IMR-90 (cell line): ENCODE results near the gene DDX41. TPM values are rescaled to one million over a fixed set of nuclear protein-coding genes. Genes with fewer than 3 reads are reported as not detected.
A peak's percentile ranks its signal among the peaks of the same experiment; 100 is the strongest.

Experiments used
- ATAC-seq: fragments of 200-7000 bp; cut with Tn5 transposase; 2 replicates; pipeline ENCODE4 v1.9.1; 2020; ENCODE audit warnings: low read depth, mild to moderate bottlenecking, moderate library complexity
- BruUV-seq: library from RNA; stranded (reverse); fragments of 400-500 nt; replicated peaks from 2 replicates; lab custom pipeline; 2021; lab: Mats Ljungman, UMichigan
- CTCF ChIA-PET: fragments of 300-600 bp; formaldehyde crosslinking; extraction: SDS; loops from one replicate; lab custom pipeline; 2021; ENCODE audit warnings: antibody characterized with exemption; lab: Yijun Ruan, JAX
- POLR2A ChIA-PET: fragments of 300-600 bp; sonication (Branson Sonifier 250); formaldehyde crosslinking; loops from one replicate; lab custom pipeline; 2022; ENCODE audit warnings: antibody characterized with exemption; ENCODE audit not compliant: unreplicated experiment; lab: Charles Lee
- DNase-seq: peaks from one replicate; pipeline ENCODE4 v3.0.0; 2013
- H2AFZ ChIP-seq: replicated peaks from 2 replicates; pipeline ENCODE3; 2013; ENCODE audit warnings: low read length, mild to moderate bottlenecking; ENCODE audit not compliant: poor library complexity
- H2AK5ac ChIP-seq: 2 replicates; pipeline ENCODE4 v1.6.1; 2013; ENCODE audit warnings: low read depth, low read length, inconsistent platforms
- H2AK9ac ChIP-seq: replicated peaks from 2 replicates; pipeline ENCODE3; 2013; ENCODE audit warnings: mild to moderate bottlenecking, low read depth, low read length, moderate library complexity; ENCODE audit not compliant: poor library complexity
- H2BK120ac ChIP-seq: 2 replicates; pipeline ENCODE4 v1.6.1; 2013; ENCODE audit warnings: low read depth, low read length, inconsistent platforms
- H2BK15ac ChIP-seq: 3 replicates; pipeline ENCODE4 v1.6.1; 2013; ENCODE audit warnings: low read depth, low read length, inconsistent platforms
- H2BK20ac ChIP-seq: 2 replicates; pipeline ENCODE4 v1.6.1; 2013; ENCODE audit warnings: low read depth, mild to moderate bottlenecking, inconsistent platforms, low read length, moderate library complexity
- H2BK5ac ChIP-seq: 2 replicates; pipeline ENCODE4 v1.6.1; 2013; ENCODE audit warnings: mild to moderate bottlenecking, low read depth, low read length, inconsistent platforms; ENCODE audit not compliant: poor library complexity, severe bottlenecking
- H3K14ac ChIP-seq: replicated peaks from 2 replicates; pipeline ENCODE4 v1.6.1; 2013; ENCODE audit warnings: low read depth, low read length, inconsistent platforms
- H3K18ac ChIP-seq: 2 replicates; pipeline ENCODE4 v1.6.1; 2013; ENCODE audit warnings: low read depth, low read length, control low read depth
- H3K23ac ChIP-seq: 2 replicates; pipeline ENCODE4 v1.6.1; 2013; ENCODE audit warnings: low read depth, low read length, inconsistent platforms
- H3K27ac ChIP-seq: 2 replicates; pipeline ENCODE4 v1.5.1; 2013; ENCODE audit warnings: mild to moderate bottlenecking, control low read depth, low read length; ENCODE audit not compliant: insufficient read depth
- H3K27me3 ChIP-seq: 2 replicates; pipeline ENCODE4 v1.6.1; 2013; ENCODE audit warnings: low read length; ENCODE audit not compliant: control insufficient read depth, insufficient read depth
- H3K36me3 ChIP-seq: 2 replicates; pipeline ENCODE4 v1.6.1; 2013; ENCODE audit warnings: low read length, mixed read lengths; ENCODE audit not compliant: control insufficient read depth, insufficient read depth
- H3K4ac ChIP-seq: 2 replicates; pipeline ENCODE4 v1.6.1; 2013; ENCODE audit warnings: low read depth, low read length, inconsistent platforms
- H3K4me1 ChIP-seq: 2 replicates; pipeline ENCODE4 v1.6.1; 2013; ENCODE audit warnings: low read length, mixed read lengths; ENCODE audit not compliant: control insufficient read depth, insufficient read depth
- H3K4me2 ChIP-seq: 2 replicates; pipeline ENCODE4 v1.6.1; 2013; ENCODE audit warnings: low read depth, mild to moderate bottlenecking, control low read depth, low read length, moderate library complexity
- H3K4me3 ChIP-seq: 2 replicates; pipeline ENCODE4 v1.5.1; 2013; ENCODE audit warnings: low read depth, mild to moderate bottlenecking, control low read depth, low read length, moderate library complexity; ENCODE audit not compliant: insufficient read depth
- H3K56ac ChIP-seq: 2 replicates; pipeline ENCODE4 v1.6.1; 2013; ENCODE audit warnings: low read length, inconsistent platforms; ENCODE audit not compliant: insufficient read depth; ENCODE audit errors: extremely low read depth
- H3K79me1 ChIP-seq, 2 experiments: 2 replicates each; pipeline ENCODE4 v1.6.1; 2013; ENCODE audit warnings: low read length in 2 of 2, inconsistent platforms in 1 of 2, low read depth in 1 of 2
- H3K9ac ChIP-seq: 2 replicates; pipeline ENCODE4 v1.6.1; 2013; ENCODE audit warnings: low read depth, low read length, control low read depth
- H3K9me1 ChIP-seq: 2 replicates; pipeline ENCODE4 v1.6.1; 2013; ENCODE audit warnings: low read length, inconsistent platforms; ENCODE audit not compliant: insufficient read depth
- H3K9me3 ChIP-seq: 2 replicates; pipeline ENCODE4 v1.6.1; 2013; ENCODE audit warnings: low read length; ENCODE audit not compliant: control insufficient read depth, insufficient read depth
- H4K20me1 ChIP-seq: 2 replicates; pipeline ENCODE4 v1.6.1; 2013; ENCODE audit warnings: low read length, inconsistent platforms; ENCODE audit not compliant: insufficient read depth
- H4K5ac ChIP-seq: 2 replicates; pipeline ENCODE4 v1.6.1; 2013; ENCODE audit warnings: mild to moderate bottlenecking, low read depth, low read length, control low read depth
- H4K8ac ChIP-seq, 2 experiments: 2 replicates each; pipeline ENCODE4 v1.6.1; 2013; ENCODE audit warnings: low read depth in 2 of 2, low read length in 2 of 2, control low read depth in 1 of 2, inconsistent platforms in 1 of 2
- H4K91ac ChIP-seq: 2 replicates; pipeline ENCODE4 v1.6.1; 2013; ENCODE audit warnings: low read depth, low read length, inconsistent platforms; ENCODE audit not compliant: insufficient read depth
- MAZ ChIP-seq: IDR thresholded peaks from 2 replicates; pipeline ENCODE4 v1.6.1; 2012; ENCODE audit warnings: low read depth, mild to moderate bottlenecking, low read length, improper control_type of control experiment, moderate library complexity, borderline replicate concordance
- NFE2L2 ChIP-seq: fragments of 150-350 bp; IDR thresholded peaks from 2 replicates; pipeline ENCODE4 v1.6.1; 2016; ENCODE audit warnings: low read depth, mild to moderate bottlenecking, low read length
- RAD21 ChIP-seq: IDR thresholded peaks from 2 replicates; pipeline ENCODE4 v1.6.1; 2012; ENCODE audit warnings: low read length, improper control_type of control experiment
- RCOR1 ChIP-seq: IDR thresholded peaks from 2 replicates; pipeline ENCODE4 v1.6.1; 2012; ENCODE audit warnings: mild to moderate bottlenecking, low read length, improper control_type of control experiment; ENCODE audit not compliant: insufficient replicate concordance
- WGBS, 2 experiments: methylation state at CpG; one replicate each; pipeline versions ENCODE4 v1.1.5 to v1.1.7; 2013; ENCODE audit warnings: missing lambda C conversion rate in 2 of 2; ENCODE audit not compliant: insufficient read length in 1 of 2; ENCODE audit errors: extremely low coverage in 2 of 2; 5-methylcytosine and 5-hydroxymethylcytosine counted together
- dilution Hi-C: fragments of 300-500 bp; cut with HindIII; formaldehyde crosslinking; loops from one replicate; pipeline ENCODE4 v1.14.3; 2018; ENCODE audit warnings: low sequenced_read_pairs; ENCODE audit not compliant: unreplicated experiment
- in situ Hi-C: fragments of 300-500 bp; cut with MboI; formaldehyde crosslinking; loops from 3 replicates; pipeline ENCODE4 v1.14.3; 2019; ENCODE audit warnings: low sequenced_read_pairs, inconsistent platforms, mixed read lengths
- intact Hi-C: fragments of 100-400 bp; cut with micrococcal nuclease; formaldehyde crosslinking; loops from 2 replicates; pipeline ENCODE4 v1.10.0; 2022
- polyA plus RNA-seq, 3 experiments: library from polyadenylated mRNA; depleted of rRNA; stranded (reverse); fragments of >200 nt; gene quantifications; 2 replicates each; pipeline ENCODE4 v1.2.3, GENCODE V29; 2012; ENCODE audit warnings: low replicate concordance in 1 of 3
- total RNA-seq: library from RNA; depleted of rRNA; stranded (reverse); fragments of >200 nt; gene quantifications from 2 replicates; pipeline ENCODE4 v1.2.3, GENCODE V29; 2012

Gene DDX41
- total and polyA plus RNA-seq, 2 of the 4 experiments (the other 2 are of a cell fraction), result 130 to 170 TPM

DNA sequence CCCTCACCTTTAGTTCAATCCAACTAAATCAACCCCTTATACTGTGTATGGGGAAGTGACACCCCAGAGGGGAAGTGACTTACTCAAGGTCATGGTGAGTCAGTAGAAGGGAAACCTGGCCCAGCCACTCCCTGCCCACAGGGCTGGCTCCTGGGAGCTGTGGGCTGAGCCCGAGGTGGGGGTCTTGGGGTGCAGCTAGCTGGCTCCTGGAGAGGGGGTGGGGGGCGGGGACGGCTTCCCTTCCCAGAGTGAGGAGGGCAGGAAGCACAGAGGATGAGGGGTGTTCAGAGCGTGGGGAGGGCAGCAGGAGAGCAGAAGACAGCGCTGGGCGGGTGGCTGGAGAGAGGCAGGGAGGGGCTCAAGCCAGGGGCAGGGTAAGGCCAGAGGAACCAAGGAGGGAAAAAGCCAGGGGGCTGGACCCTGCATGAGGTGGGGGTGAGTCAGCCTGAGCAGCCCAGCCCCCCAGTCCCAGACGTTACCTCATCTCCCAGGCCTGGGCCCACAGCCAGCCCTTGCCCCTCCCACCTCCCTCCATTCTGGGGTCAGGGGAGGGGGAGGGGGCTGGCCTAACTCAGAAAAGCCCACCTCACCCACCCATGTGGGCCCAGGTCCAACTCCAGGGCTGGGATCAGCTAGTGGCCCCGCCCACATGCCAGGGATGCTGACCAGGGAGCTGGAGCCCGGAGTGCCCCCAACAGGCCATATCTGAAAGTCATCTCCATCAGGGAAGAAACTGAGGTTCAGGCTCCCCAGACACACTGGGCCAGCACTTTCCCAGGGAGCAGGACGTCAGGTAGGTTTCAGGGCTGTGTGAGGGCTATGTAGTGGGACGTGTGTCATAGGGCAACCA is 22.2 kb downstream of the DDX41 start (continued):
- TF ChIP-seq RCOR1 (no peak), NFE2L2 (no peak), RAD21 (no peak; the same call in 1 of the 2 replicates)

DNA sequence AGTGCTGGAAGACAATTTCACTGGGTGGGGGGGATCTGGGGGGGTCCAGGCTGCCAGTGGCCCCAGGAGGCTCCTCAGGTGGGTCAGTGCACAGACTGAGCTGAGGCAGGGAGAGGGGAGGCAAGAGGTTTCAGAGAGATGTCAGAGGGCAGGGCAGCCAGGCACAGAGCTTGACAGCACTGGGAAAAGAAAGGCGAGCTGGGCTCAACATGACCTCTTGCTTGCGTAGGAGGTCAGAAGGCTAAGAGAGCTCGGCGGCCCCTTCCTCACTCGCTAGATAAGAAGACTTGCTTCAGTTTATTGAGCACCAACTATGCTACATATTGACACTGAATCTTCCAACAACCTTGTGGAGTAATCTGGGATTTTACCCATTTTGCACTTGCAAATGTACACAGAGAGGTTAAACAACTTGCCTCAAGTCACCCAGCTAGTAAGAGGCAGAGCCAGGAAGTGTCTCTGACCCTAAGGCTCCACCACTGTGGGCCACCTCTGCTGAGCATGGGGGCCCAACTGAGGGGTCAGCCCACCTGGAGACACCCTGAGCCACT is 22.9 kb downstream of the DDX41 start:
- dilution Hi-C loops (no loop called here), intact Hi-C loops (no loop called here), in situ Hi-C loops (no loop called here)
- peak overlapping the region; percentile 53 for H3K4me2 ChIP-seq
- H3K23ac ChIP-seq, result peak overlapping the region; percentile 76; the same call in 1 of the 2 replicates
- BruUV-seq, result no TSS peak
- peak overlapping the region; percentile 16; the same call in 1 of the 2 replicates for H3K18ac ChIP-seq
- H3K9me1 ChIP-seq, result peaks cover 6% of the 10 kb centered on the region
- H2AK9ac ChIP-seq, result peak overlapping the region; percentile 100
- peak overlapping the region; percentile 100 for H2BK5ac ChIP-seq
- peak overlapping the region; percentile 20 to 47; a peak in 3 of 4 replicates for H4K8ac ChIP-seq
- peak overlapping the region; percentile 30; the same call in 1 of the 2 replicates for H2BK120ac ChIP-seq
- H2BK15ac ChIP-seq, result no peak overlapping the region; the same call in 2 of the 3 replicates
- H3K4me1 ChIP-seq, result peaks cover 31% of the 10 kb centered on the region
- H3K9ac ChIP-seq, result peak overlapping the region; percentile 58
- H3K4ac ChIP-seq, result peak overlapping the region; percentile 81
- H3K27me3 ChIP-seq, result no peaks in the 10 kb centered on the region
- H2AK5ac ChIP-seq, result peak overlapping the region; percentile 90
- peak overlapping the region; percentile 5; the same call in 1 of the 2 replicates for H4K5ac ChIP-seq
- H2BK20ac ChIP-seq, result no peak overlapping the region
- H3K27ac ChIP-seq, result peak overlapping the region; percentile 100
- peaks cover 64% of the 10 kb centered on the region for H3K36me3 ChIP-seq
- H3K56ac ChIP-seq, result peak overlapping the region; percentile 35
- ChIA-PET POLR2A (interaction anchor here (1.0 kb wide), 1 partner anchor 38 kb away, joined by 3 read pairs; no protein-coding TSS in a partner anchor), CTCF (no interaction called here)
- H3K4me3 ChIP-seq, result peak overlapping the region; percentile 2; the same call in 1 of the 2 replicates
- no CpG with 5 or more reads among the region's 5 CpGs for WGBS, 2 experiments
- DNase-seq, result no peak
- no peak for ATAC-seq
- H4K20me1 ChIP-seq, result peaks cover 81% of the 10 kb centered on the region
- H2AFZ ChIP-seq, result no peak overlapping the region
- peak overlapping the region; percentile 67 for H3K14ac ChIP-seq
- H3K79me1 ChIP-seq, result peaks cover 29 to 76% of the 10 kb centered on the region in 2 experiments
- no peaks in the 10 kb centered on the region for H3K9me3 ChIP-seq
- peak overlapping the region; percentile 31; the same call in 1 of the 2 replicates for H4K91ac ChIP-seq
- no peak for TF ChIP-seq MAZ
